Measurements from ENCODE around the gene HS6ST1.

The HS6ST1 gene

GRCh38 chr2:128284841-128285240 is 33.8 kb downstream of the HS6ST1 start:
- H3K4me3 ChIP-seq (ENCODE audit: low read depth, low read length), result no peak overlapping the region
- no peak for DNase-seq (ENCODE audit: low read depth)
- TF ChIP-seq CTCF (IDR thresholded peaks at IDR 0.05; ENCODE audit: low read depth, low read length, missing control alignments), result no peak

DNA sequence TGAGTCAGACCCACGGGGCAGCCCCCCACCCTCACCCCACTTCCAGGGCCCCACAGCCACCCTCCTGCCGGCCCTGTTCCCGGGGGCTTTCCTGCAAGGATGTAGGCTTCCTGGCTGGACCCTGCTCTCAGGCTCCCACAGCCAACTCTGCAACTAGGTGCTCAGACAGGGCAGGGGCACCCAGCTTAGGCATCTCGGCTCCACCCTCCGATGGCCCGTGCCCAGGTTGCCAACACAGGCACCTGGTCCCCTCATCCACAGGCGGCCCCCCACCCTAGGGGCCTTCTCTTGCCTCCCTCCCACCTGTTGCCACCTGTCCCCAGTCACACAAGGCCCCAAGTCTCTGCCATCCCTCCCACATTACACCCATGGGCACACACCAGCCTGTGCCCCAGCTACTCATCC is 34.6 kb downstream of the HS6ST1 start:
- no peak for TF ChIP-seq CTCF (IDR thresholded peaks at IDR 0.05; ENCODE audit: low read depth, low read length, missing control alignments)
- DNase-seq (ENCODE audit: low read depth), result no peak
- H3K4me3 ChIP-seq (ENCODE audit: low read depth, low read length), result no peak overlapping the region

- no peak for DNase-seq (ENCODE audit: low read depth)
- no peak overlapping the region for H3K4me3 ChIP-seq (ENCODE audit: low read depth, low read length)
- TF ChIP-seq CTCF (IDR thresholded peaks at IDR 0.05; ENCODE audit: low read depth, low read length, missing control alignments), result no peak
Measured at GRCh38 chr2:128282976-128283810, 35.5 kb downstream of the HS6ST1 start.

- no peak for TF ChIP-seq CTCF (IDR thresholded peaks at IDR 0.05; ENCODE audit: low read depth, low read length, missing control alignments)
- DNase-seq (ENCODE audit: low read depth), result no peak
- no peak overlapping the region for H3K4me3 ChIP-seq (ENCODE audit: low read depth, low read length)
Measured at GRCh38 chr2:128282246-128282975, 36.3 kb downstream of the HS6ST1 start.

DNA sequence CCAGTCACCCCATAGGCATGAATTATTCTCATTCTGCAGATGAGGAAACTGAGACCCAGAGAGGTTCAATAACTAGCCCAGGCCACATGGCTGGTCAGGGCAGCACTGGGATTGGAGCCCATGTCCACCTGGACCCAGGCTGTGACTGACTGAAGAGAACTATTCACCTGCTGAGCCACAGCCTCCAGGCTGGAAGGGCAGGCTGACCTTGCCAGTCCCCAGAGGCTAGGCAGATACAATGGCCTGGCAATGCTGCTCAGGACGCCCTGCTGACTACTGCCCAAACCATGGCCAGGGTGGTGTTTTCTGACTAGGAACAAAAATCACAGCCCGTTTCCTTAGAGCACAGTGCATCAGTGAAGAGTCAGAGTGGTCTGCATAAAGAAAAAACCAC is 36.8 kb downstream of the HS6ST1 start:
- TF ChIP-seq CTCF (IDR thresholded peaks at IDR 0.05; ENCODE audit: low read depth, low read length, missing control alignments), result no peak

DNA sequence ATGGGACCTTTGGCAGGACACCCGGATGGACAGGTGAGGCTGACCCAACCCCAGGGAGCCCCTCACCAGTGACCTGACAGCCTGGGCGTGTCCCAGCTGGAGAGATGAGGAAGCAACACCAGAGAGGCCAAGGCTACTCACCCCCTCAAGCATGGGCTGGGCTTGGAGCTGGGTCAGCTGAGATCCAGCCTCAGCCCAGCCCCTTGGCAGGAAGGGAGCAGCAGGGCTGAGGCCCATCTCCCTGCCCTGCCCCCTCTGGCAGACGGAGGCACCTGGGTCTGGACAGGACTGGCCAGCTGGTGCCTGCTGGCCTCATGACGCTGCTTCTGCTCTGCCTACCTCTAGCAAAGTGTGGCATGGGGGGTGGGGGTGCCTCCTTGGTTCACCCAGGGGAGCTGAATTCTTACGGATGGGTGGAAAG is 37.8 kb downstream of the HS6ST1 start:
- no peak overlapping the region for H3K4me3 ChIP-seq (ENCODE audit: low read depth, low read length)
- no peak for DNase-seq (ENCODE audit: low read depth)
- no peak for TF ChIP-seq CTCF (IDR thresholded peaks at IDR 0.05; ENCODE audit: low read depth, low read length, missing control alignments)

More for the DNA sequence above, 36.8 kb downstream of the HS6ST1 start:
- H3K4me3 ChIP-seq (ENCODE audit: low read depth, low read length), result no peak overlapping the region
- no peak for DNase-seq (ENCODE audit: low read depth)
